Stimulated activated CD8-positive, alpha-beta memory T cell treated with anti-CD3 and anti-CD28 coated beads, Interleukin-7, amount 100 ng/mL, for 48 hours (primary cell): ENCODE results near the gene CD80.
"Not testable (repeated sequence)": the region's sequence is repeated elsewhere in the genome, so short reads cannot be mapped to it uniquely, and the experiment has no call there.

Experiments
- DNase-seq, 2 donors: peaks; one replicate each; pipeline ENCODE4 v3.0.0-alpha.2; 2020; ENCODE audit warnings: low read depth in 1 of 2; ENCODE audit errors: extremely low read depth in 1 of 2

Gene CD80

GRCh38 chr3:119585208-119585607, 25.8 kb upstream of the CD80 start:
- no peak for DNase-seq

GRCh38 chr3:119582178-119582577, 22.8 kb upstream of the CD80 start:
- DNase-seq, result no peak

- no peak for DNase-seq
These were observed 20.8 kb upstream of the CD80 start for GRCh38 chr3:119580067-119580760.

- DNase-seq, result peak; percentile 50
These were observed 20.1 kb upstream of the CD80 start, which contains the start of gene ADPRH for GRCh38 chr3:119579366-119580066. TSS of gene ADPRH (plus strand) at chr3:119579492. CDS start at chr3:119582170, 2,678 bp downstream.

- DNase-seq, result no peak
These were observed 16.1 kb upstream of the CD80 start for GRCh38 chr3:119575507-119575906.

GRCh38 chr3:119571688-119572087, 12.3 kb upstream of the CD80 start:
- DNase-seq, result no peak

GRCh38 chr3:119571230-119571629, 11.8 kb upstream of the CD80 start:
- no peak for DNase-seq

- DNase-seq, result no peak
These were observed 10.8 kb upstream of the CD80 start for GRCh38 chr3:119570229-119570628.

GRCh38 chr3:119569156-119569555, 9.7 kb upstream of the CD80 start:
- no peak for DNase-seq

GRCh38 chr3:119563334-119563733, 3.9 kb upstream of the CD80 start:
- not testable (repeated sequence) for DNase-seq

GRCh38 chr3:119562307-119562961, 3.0 kb upstream of the CD80 start:
- peak in 1 of 2 donors; percentile 47 for DNase-seq

GRCh38 chr3:119560160-119560559, 746 bp upstream of the CD80 start:
- no peak for DNase-seq

- no peak for DNase-seq
These were observed 642 bp downstream of the CD80 start for GRCh38 chr3:119558626-119559317.

GRCh38 chr3:119557877-119558269, 1.5 kb downstream of the CD80 start:
- peak in 1 of 2 donors; percentile 16 for DNase-seq

GRCh38 chr3:119557192-119557876, 2.1 kb downstream of the CD80 start:
- no peak for DNase-seq

- DNase-seq, result no peak
These were observed 3.5 kb downstream of the CD80 start for GRCh38 chr3:119555929-119556328.

GRCh38 chr3:119555309-119555735, 4.1 kb downstream of the CD80 start:
- no peak for DNase-seq

- DNase-seq, result no peak
These were observed 5.5 kb downstream of the CD80 start for GRCh38 chr3:119553823-119554415.

GRCh38 chr3:119552928-119553327, 6.5 kb downstream of the CD80 start:
- DNase-seq, result not testable (repeated sequence)

- DNase-seq, result no peak
These were observed 7.8 kb downstream of the CD80 start for GRCh38 chr3:119551598-119551997.
